Activated CD4-positive, alpha-beta memory T cell treated with anti-CD3 and anti-CD28 coated beads for 36 hours (primary cell): ENCODE measurements around the gene RIPOR2. TPM values are rescaled to one million over a fixed set of nuclear protein-coding genes. Genes with fewer than 3 reads are reported as not detected.
A peak's percentile ranks its signal among the peaks of the same experiment; 100 is the strongest.

Source experiments
- CTCF ChIA-PET: fragments of 350-600 bp; sonication (Branson Sonifier 250); formaldehyde crosslinking; loops from one replicate; lab custom pipeline; 2021; ENCODE audit warnings: antibody characterized with exemption, inconsistent platforms; lab: Charles Lee
- POLR2A ChIA-PET: fragments of 350-600 bp; sonication (Branson Sonifier 250); formaldehyde crosslinking; loops from one replicate; lab custom pipeline; 2021; ENCODE audit warnings: antibody characterized with exemption; lab: Charles Lee
- DNase-seq: peaks from one replicate; pipeline ENCODE4 v3.0.0-alpha.2; 2020
- H3K27ac Mint-ChIP-seq: one replicate; pipeline ENCODE4 v1.8.0; 2021; ENCODE audit warnings: mixed read lengths
- H3K27me3 Mint-ChIP-seq: one replicate; pipeline ENCODE4 v1.8.0; 2021; ENCODE audit warnings: mixed read lengths
- H3K36me3 Mint-ChIP-seq: one replicate; pipeline ENCODE4 v1.8.0; 2021; ENCODE audit warnings: mixed read lengths
- H3K4me1 Mint-ChIP-seq: one replicate; pipeline ENCODE4 v1.8.0; 2021; ENCODE audit warnings: low read depth, mixed read lengths
- H3K4me3 Mint-ChIP-seq: one replicate; pipeline ENCODE4 v1.8.0; 2021; ENCODE audit warnings: mild to moderate bottlenecking, mixed read lengths
- H3K9me3 Mint-ChIP-seq: one replicate; pipeline ENCODE4 v1.8.0; 2021; ENCODE audit warnings: mixed read lengths
- intact Hi-C: fragments of 100-400 bp; cut with micrococcal nuclease; formaldehyde crosslinking; loops from one replicate; pipeline ENCODE4 v1.15.1; 2023
- total RNA-seq, 2 experiments: library from RNA; stranded (reverse); gene quantifications; one replicate each; pipeline ENCODE4 v1.2.3, GENCODE V29; 2021

The RIPOR2 gene
- total RNA-seq, 2 experiments from 2014 or later: 64.5 to 68.7 TPM

DNA sequence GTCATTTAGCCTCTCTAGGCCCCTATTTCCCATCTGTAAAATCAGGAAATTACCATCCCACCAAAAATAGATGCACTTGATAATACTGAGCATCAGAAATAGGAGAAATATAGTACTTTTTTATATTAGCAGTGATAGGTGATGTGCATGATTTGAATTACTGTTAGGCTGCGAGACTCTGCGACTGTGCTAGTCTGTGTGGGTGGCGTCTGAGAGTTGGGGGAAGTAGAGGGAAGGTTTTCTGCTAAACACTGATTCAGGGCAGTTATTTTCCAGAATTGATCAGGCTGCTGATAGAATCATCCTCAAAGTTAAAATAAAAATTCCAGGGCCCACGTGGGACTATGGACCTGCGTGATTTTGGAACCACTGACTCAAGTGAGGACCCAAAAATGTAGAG lies 76.6 kb downstream of the RIPOR2 start:
- peaks cover 79% of the 10 kb centered on the region for H3K4me1 Mint-ChIP-seq
- H3K27ac Mint-ChIP-seq: peak overlapping the region; percentile 89
- peaks cover 49% of the 10 kb centered on the region for H3K36me3 Mint-ChIP-seq
- no peaks in the 10 kb centered on the region for H3K9me3 Mint-ChIP-seq
- no peaks in the 10 kb centered on the region for H3K27me3 Mint-ChIP-seq
- DNase-seq: peak; percentile 41
- CTCF ChIA-PET: interaction anchor here (2.6 to 9.3 kb wide), 6 partner anchors 13 to 168 kb away, joined by 8 to 191 read pairs (median 71); partner anchors contain the start of gene RIPOR2
- peak overlapping the region; percentile 31 for H3K4me3 Mint-ChIP-seq
- POLR2A ChIA-PET: interaction anchor here (1.2 to 3.9 kb wide), 2 partner anchors 51 to 62 kb away, joined by 3 to 24 read pairs; no protein-coding TSS in a partner anchor
- intact Hi-C loops: no loop called here

DNA sequence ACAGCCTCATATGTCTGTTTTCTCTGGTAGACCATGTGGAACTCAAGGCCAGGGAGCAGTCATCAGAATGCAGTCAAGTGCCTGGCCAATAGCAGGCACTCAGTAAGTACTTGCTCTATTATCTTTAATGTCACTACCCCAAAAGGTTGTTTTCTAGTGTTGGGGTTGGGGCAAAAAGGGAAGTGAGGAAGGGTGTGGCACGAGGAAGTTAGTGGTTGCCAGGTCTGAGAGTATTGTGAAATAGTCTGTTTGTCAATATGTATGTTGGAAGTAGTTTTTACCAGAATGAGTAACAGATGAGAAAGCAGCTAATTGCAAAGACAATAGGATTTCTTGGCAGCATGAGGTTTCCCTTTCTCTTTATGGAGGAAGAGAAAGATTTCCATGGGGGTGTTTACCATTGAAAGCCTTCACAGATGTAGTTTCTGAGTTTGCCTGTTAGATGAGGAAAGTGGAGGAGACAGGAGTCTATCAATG lies 77.5 kb downstream of the RIPOR2 start:
- Mint-ChIP-seq H3K27me3 (no peaks in the 10 kb centered on the region), H3K27ac (peak overlapping the region; percentile 89), H3K4me1 (peaks cover 76% of the 10 kb centered on the region), H3K9me3 (no peaks in the 10 kb centered on the region), H3K36me3 (peaks cover 50% of the 10 kb centered on the region), H3K4me3 (peak overlapping the region; percentile 22)
- peak; percentile 49 for DNase-seq
- ChIA-PET POLR2A (interaction anchor here (0.8 to 3.9 kb wide), 7 partner anchors 25 to 167 kb away, joined by 3 to 24 read pairs (median 4); no protein-coding TSS in a partner anchor), CTCF (interaction anchor here (0.6 to 9.3 kb wide), 13 partner anchors 14 to 212 kb away, joined by 3 to 191 read pairs (median 23); partner anchors contain the start of gene RIPOR2)
- intact Hi-C loops: no loop called here

GRCh38 chr6:24856901-24857670 lies 78.7 kb downstream of the RIPOR2 start:
- Mint-ChIP-seq H3K27me3 (no peaks in the 10 kb centered on the region), H3K4me1 (peaks cover 66% of the 10 kb centered on the region), H3K27ac (peak overlapping the region; percentile 89), H3K4me3 (peak overlapping the region; percentile 25), H3K9me3 (no peaks in the 10 kb centered on the region), H3K36me3 (peaks cover 52% of the 10 kb centered on the region)
- ChIA-PET POLR2A (interaction anchor here (0.6 to 3.9 kb wide), 12 partner anchors 12 to 169 kb away, joined by 3 to 24 read pairs (median 4); no protein-coding TSS in a partner anchor), CTCF (interaction anchor here (0.7 to 9.3 kb wide), 20 partner anchors 15 to 214 kb away, joined by 3 to 191 read pairs (median 10); partner anchors contain the start of gene RIPOR2)
- peak; percentile 45 for DNase-seq
- intact Hi-C loops: loop anchor here (1.0 to 2.0 kb wide), 11 partner anchors 26 to 213 kb away; no protein-coding TSS in a partner anchor

- Mint-ChIP-seq H3K36me3 (peaks cover 57% of the 10 kb centered on the region), H3K4me1 (peaks cover 62% of the 10 kb centered on the region), H3K9me3 (no peaks in the 10 kb centered on the region), H3K27ac (peak overlapping the region; percentile 89), H3K4me3 (peak overlapping the region; percentile 25), H3K27me3 (no peaks in the 10 kb centered on the region)
- POLR2A ChIA-PET: interaction anchor here (0.7 to 3.9 kb wide), 10 partner anchors 44 to 244 kb away, joined by 3 to 24 read pairs (median 6); no protein-coding TSS in a partner anchor
- intact Hi-C loops: loop anchor here (1.0 to 2.0 kb wide), 10 partner anchors 27 to 214 kb away; no protein-coding TSS in a partner anchor
- CTCF ChIA-PET: interaction anchor here (0.7 to 9.3 kb wide), 46 partner anchors 9 to 243 kb away, joined by 3 to 191 read pairs (median 4); partner anchors contain the start of gene RIPOR2
- no peak for DNase-seq
Observed at GRCh38 chr6:24856246-24856599, 79.5 kb downstream of the RIPOR2 start.

GRCh38 chr6:24855395-24856245 lies 80.1 kb downstream of the RIPOR2 start:
- Mint-ChIP-seq H3K4me3 (peak overlapping the region; percentile 17), H3K27me3 (no peaks in the 10 kb centered on the region), H3K4me1 (peaks cover 56% of the 10 kb centered on the region), H3K27ac (peak overlapping the region; percentile 89), H3K9me3 (no peaks in the 10 kb centered on the region), H3K36me3 (peaks cover 56% of the 10 kb centered on the region)
- DNase-seq: peak; percentile 81
- intact Hi-C loops: loop anchor here (1.0 to 2.0 kb wide), 10 partner anchors 28 to 215 kb away; no protein-coding TSS in a partner anchor
- POLR2A ChIA-PET: interaction anchor here (0.6 to 3.9 kb wide), 10 partner anchors 45 to 245 kb away, joined by 3 to 24 read pairs (median 4); no protein-coding TSS in a partner anchor
- CTCF ChIA-PET: interaction anchor here (0.6 to 9.3 kb wide), 49 partner anchors 9 to 425 kb away, joined by 3 to 191 read pairs (median 4); partner anchors contain the start of gene RIPOR2

DNA sequence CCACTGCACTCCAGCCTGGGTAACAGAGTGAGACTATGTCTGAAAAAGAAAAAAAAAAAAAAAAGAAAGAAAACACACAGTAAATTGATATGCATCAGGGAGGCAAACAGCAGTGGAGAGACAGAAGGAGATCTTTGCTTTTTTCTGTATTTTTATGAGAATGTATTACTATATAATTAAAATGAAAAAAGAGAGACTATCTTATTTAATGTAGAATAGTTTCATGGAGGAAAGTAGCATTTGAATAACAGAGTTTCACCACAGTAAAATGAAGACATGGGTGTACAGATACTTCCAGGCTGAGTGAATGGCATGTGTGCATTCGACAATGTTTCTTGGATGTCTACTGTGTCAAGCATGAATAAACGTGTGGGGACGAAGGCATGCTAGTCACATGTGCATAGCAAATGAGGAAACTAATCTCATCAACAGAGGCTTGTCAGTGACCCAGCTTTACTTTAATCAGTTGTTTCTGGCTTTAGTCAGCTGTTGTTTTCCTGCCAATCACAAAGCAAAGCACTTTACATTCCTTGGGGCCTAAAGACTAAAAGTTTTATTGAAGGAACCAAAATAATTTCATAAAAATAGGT lies 81.6 kb downstream of the RIPOR2 start:
- no peak overlapping the region for H3K4me3 Mint-ChIP-seq
- peak overlapping the region; percentile 55 for H3K27ac Mint-ChIP-seq
- no peaks in the 10 kb centered on the region for H3K27me3 Mint-ChIP-seq
- ChIA-PET POLR2A (no interaction called here), CTCF (interaction anchor here (1.2 to 9.3 kb wide), 3 partner anchors 45 to 217 kb away, joined by 3 to 191 read pairs (median 3); no protein-coding TSS in a partner anchor)
- peaks cover 54% of the 10 kb centered on the region for H3K36me3 Mint-ChIP-seq
- intact Hi-C loops: no loop called here
- H3K4me1 Mint-ChIP-seq: peaks cover 49% of the 10 kb centered on the region
- no peaks in the 10 kb centered on the region for H3K9me3 Mint-ChIP-seq
- DNase-seq: no peak

GRCh38 chr6:24851086-24851485 lies 84.7 kb downstream of the RIPOR2 start:
- H3K9me3 Mint-ChIP-seq: no peaks in the 10 kb centered on the region
- no peak for DNase-seq
- H3K4me3 Mint-ChIP-seq: no peak overlapping the region
- ChIA-PET CTCF (interaction anchor here (1.1 to 2.8 kb wide), 3 partner anchors 12 to 167 kb away, joined by 3 to 11 read pairs (median 5); no protein-coding TSS in a partner anchor), POLR2A (interaction anchor here (0.7 kb wide), 1 partner anchor 16 kb away, joined by 3 read pairs; no protein-coding TSS in a partner anchor)
- intact Hi-C loops: no loop called here
- peaks cover 62% of the 10 kb centered on the region for H3K36me3 Mint-ChIP-seq
- no peaks in the 10 kb centered on the region for H3K27me3 Mint-ChIP-seq
- H3K27ac Mint-ChIP-seq: peak overlapping the region; percentile 67
- H3K4me1 Mint-ChIP-seq: peaks cover 30% of the 10 kb centered on the region

DNA sequence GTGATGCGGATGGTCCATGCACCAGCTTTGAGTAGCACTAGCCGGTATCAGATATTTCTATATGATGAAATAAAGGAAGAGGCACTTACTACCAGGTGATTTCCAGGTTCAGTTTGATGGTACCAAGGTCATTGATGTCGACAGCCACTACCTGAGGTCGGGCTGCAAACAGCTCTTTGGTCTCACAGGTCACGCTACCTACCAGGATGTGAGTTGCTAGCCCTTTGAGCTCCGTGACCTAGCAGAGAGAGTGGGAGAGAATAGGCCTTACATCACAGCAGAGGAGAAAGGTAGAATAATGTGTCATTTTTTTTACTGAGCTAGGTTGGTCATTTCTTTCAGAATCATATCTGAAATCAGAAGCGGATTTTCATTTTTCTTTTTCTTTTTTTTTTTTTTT lies 86.0 kb downstream of the RIPOR2 start:
- no peaks in the 10 kb centered on the region for H3K27me3 Mint-ChIP-seq
- DNase-seq: no peak
- ChIA-PET CTCF (interaction anchor here (1.0 to 2.8 kb wide), 3 partner anchors 142 to 222 kb away, joined by 3 to 11 read pairs (median 4); no protein-coding TSS in a partner anchor), POLR2A (no interaction called here)
- H3K36me3 Mint-ChIP-seq: peaks cover 67% of the 10 kb centered on the region
- intact Hi-C loops: no loop called here
- H3K27ac Mint-ChIP-seq: peak overlapping the region; percentile 56
- H3K4me1 Mint-ChIP-seq: peaks cover 31% of the 10 kb centered on the region
- no peak overlapping the region for H3K4me3 Mint-ChIP-seq
- no peaks in the 10 kb centered on the region for H3K9me3 Mint-ChIP-seq

- DNase-seq: no peak
- H3K4me1 Mint-ChIP-seq: peaks cover 37% of the 10 kb centered on the region
- ChIA-PET CTCF (interaction anchor here (2.8 kb wide), 1 partner anchor 143 kb away, joined by 11 read pairs; no protein-coding TSS in a partner anchor), POLR2A (no interaction called here)
- no peak overlapping the region for H3K4me3 Mint-ChIP-seq
- peaks cover 68% of the 10 kb centered on the region for H3K36me3 Mint-ChIP-seq
- H3K27ac Mint-ChIP-seq: peak overlapping the region; percentile 33
- no peaks in the 10 kb centered on the region for H3K27me3 Mint-ChIP-seq
- H3K9me3 Mint-ChIP-seq: no peaks in the 10 kb centered on the region
- intact Hi-C loops: no loop called here
Observed at GRCh38 chr6:24848461-24848860, 87.3 kb downstream of the RIPOR2 start.

GRCh38 chr6:24847402-24847801 lies 88.4 kb downstream of the RIPOR2 start:
- intact Hi-C loops: no loop called here
- Mint-ChIP-seq H3K36me3 (peaks cover 61% of the 10 kb centered on the region), H3K27me3 (no peaks in the 10 kb centered on the region), H3K4me3 (no peak overlapping the region), H3K4me1 (peaks cover 43% of the 10 kb centered on the region), H3K9me3 (no peaks in the 10 kb centered on the region), H3K27ac (peak overlapping the region; percentile 44)
- ChIA-PET CTCF (interaction anchor here (2.4 kb wide), 1 partner anchor 144 kb away, joined by 11 read pairs; no protein-coding TSS in a partner anchor), POLR2A (no interaction called here)
- DNase-seq: no peak
